Loucy (cell line): ENCODE measurements around the gene UBE2O.

ENCODE experiments used
- EZH2phosphoT487 ChIP-seq: fragments of 200-600 bp; IDR thresholded peaks from 2 replicates; pipeline ENCODE4 v1.6.1; 2018; ENCODE audit warnings: antibody characterized with exemption, mild to moderate bottlenecking, moderate library complexity, borderline replicate concordance
- TF ChIP-seq, protein P1 (sequence below): fragments of 200-600 bp; sonication (generic); conservative IDR thresholded peaks from 2 replicates; pipeline ENCODE4 v1.5.1; 2014; ENCODE audit warnings: mild to moderate bottlenecking, antibody characterized with exemption, low read length

- TF ChIP-seq, protein P1, sequence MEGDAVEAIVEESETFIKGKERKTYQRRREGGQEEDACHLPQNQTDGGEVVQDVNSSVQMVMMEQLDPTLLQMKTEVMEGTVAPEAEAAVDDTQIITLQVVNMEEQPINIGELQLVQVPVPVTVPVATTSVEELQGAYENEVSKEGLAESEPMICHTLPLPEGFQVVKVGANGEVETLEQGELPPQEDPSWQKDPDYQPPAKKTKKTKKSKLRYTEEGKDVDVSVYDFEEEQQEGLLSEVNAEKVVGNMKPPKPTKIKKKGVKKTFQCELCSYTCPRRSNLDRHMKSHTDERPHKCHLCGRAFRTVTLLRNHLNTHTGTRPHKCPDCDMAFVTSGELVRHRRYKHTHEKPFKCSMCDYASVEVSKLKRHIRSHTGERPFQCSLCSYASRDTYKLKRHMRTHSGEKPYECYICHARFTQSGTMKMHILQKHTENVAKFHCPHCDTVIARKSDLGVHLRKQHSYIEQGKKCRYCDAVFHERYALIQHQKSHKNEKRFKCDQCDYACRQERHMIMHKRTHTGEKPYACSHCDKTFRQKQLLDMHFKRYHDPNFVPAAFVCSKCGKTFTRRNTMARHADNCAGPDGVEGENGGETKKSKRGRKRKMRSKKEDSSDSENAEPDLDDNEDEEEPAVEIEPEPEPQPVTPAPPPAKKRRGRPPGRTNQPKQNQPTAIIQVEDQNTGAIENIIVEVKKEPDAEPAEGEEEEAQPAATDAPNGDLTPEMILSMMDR: peak; percentile 42
- no peak for TF ChIP-seq EZH2phosphoT487
Measured at GRCh38 chr17:76383546-76384221, 69.3 kb downstream of the UBE2O start.
